ENCODE results near the gene HNRNPA0.

GRCh38 chr5:137699336-137700281 is 54.6 kb downstream of the HNRNPA0 start:
- TF ChIP-seq CTCF (optimal IDR thresholded peaks at IDR 0.05 in 1 of 3, IDR thresholded peaks at IDR 0.05 in 1 of 3, conservative IDR thresholded peaks at IDR 0.05 in 1 of 3; ENCODE audit: extremely low read depth in 1 of 3, insufficient read depth in 2 of 3, low read length in 3 of 3) (no peak), EZH2 (IDR thresholded peaks at IDR 0.05; ENCODE audit: low read length) (no peak)

All from keratinocyte (primary cell).